Neuronal stem cell (in vitro differentiated cells): ENCODE data around the gene NARS2.

Source experiments
- DNase-seq: peaks from one replicate; pipeline ENCODE4 v3.0.0-alpha.2; 2013; ENCODE audit warnings: low spot score
- H2AFZ ChIP-seq: one replicate; pipeline ENCODE4 v1.6.1; 2013; ENCODE audit warnings: mild to moderate bottlenecking, low read length, inconsistent platforms
- H2AK5ac ChIP-seq: 2 replicates; pipeline ENCODE4 v1.6.1; 2013; ENCODE audit warnings: low read depth, mild to moderate bottlenecking, inconsistent platforms, low read length, moderate library complexity, mixed read lengths
- H2BK120ac ChIP-seq: 2 replicates; pipeline ENCODE4 v1.6.1; 2013; ENCODE audit warnings: low read depth, mild to moderate bottlenecking, inconsistent platforms, low read length, moderate library complexity, mixed read lengths
- H2BK12ac ChIP-seq: one replicate; pipeline ENCODE4 v1.6.1; 2013; ENCODE audit warnings: low read length, inconsistent platforms
- H2BK15ac ChIP-seq: 2 replicates; pipeline ENCODE4 v1.6.1; 2013; ENCODE audit warnings: mild to moderate bottlenecking, low read length, inconsistent platforms, mixed read lengths
- H2BK5ac ChIP-seq: one replicate; pipeline ENCODE4 v1.6.1; 2013; ENCODE audit warnings: inconsistent platforms, mild to moderate bottlenecking, low read length, moderate library complexity
- H3K14ac ChIP-seq: one replicate; pipeline ENCODE4 v1.6.1; 2013; ENCODE audit warnings: low read length, inconsistent platforms
- H3K18ac ChIP-seq: 2 replicates; pipeline ENCODE4 v1.6.1; 2013; ENCODE audit warnings: low read length, inconsistent platforms
- H3K23ac ChIP-seq: 2 replicates; pipeline ENCODE4 v1.6.1; 2013; ENCODE audit warnings: low read depth, mild to moderate bottlenecking, mixed read lengths, low read length, inconsistent platforms; ENCODE audit not compliant: poor library complexity
- H3K27ac ChIP-seq: replicated peaks from 3 replicates; pipeline ENCODE4 v1.5.1; 2013; ENCODE audit warnings: low read length, inconsistent platforms
- H3K27me3 ChIP-seq, 3 experiments: 2 replicates each; pipeline ENCODE4 v1.6.1; 2013; ENCODE audit warnings: low read length in 3 of 3, mild to moderate bottlenecking in 2 of 3, inconsistent platforms in 1 of 3, low read depth in 1 of 3, mixed read lengths in 1 of 3, moderate library complexity in 1 of 3; ENCODE audit not compliant: control insufficient read depth in 3 of 3, insufficient read depth in 3 of 3
- H3K36me3 ChIP-seq, 2 donors: replicated peaks in 1 of 2; 2 replicates each; pipeline ENCODE4 v1.6.1; 2013; ENCODE audit warnings: low read length in 2 of 2; ENCODE audit not compliant: control insufficient read depth in 2 of 2, insufficient read depth in 2 of 2
- H3K4ac ChIP-seq: 2 replicates; pipeline ENCODE4 v1.6.1; 2013; ENCODE audit warnings: inconsistent platforms, mild to moderate bottlenecking, low read length, moderate library complexity
- H3K4me1 ChIP-seq, 2 donors: 1 replicate in 1 of 2; 2 replicates in 1 of 2; pipeline ENCODE4 v1.6.1; 2013; ENCODE audit warnings: low read length in 2 of 2, low read depth in 1 of 2; ENCODE audit not compliant: control insufficient read depth in 2 of 2, insufficient read depth in 1 of 2
- H3K4me2 ChIP-seq: one replicate; pipeline ENCODE4 v1.6.1; 2013; ENCODE audit warnings: mild to moderate bottlenecking, low read length, inconsistent platforms; ENCODE audit not compliant: insufficient read depth, poor library complexity, severe bottlenecking
- H3K4me3 ChIP-seq, 2 donors: 2 replicates each; pipeline ENCODE4 v1.5.1; 2013; ENCODE audit warnings: low read length in 2 of 2, mild to moderate bottlenecking in 2 of 2, inconsistent platforms in 1 of 2, moderate library complexity in 1 of 2
- H3K79me1 ChIP-seq: one replicate; pipeline ENCODE4 v1.6.1; 2013; ENCODE audit warnings: low read depth, mild to moderate bottlenecking, inconsistent platforms, low read length, moderate library complexity
- H3K9ac ChIP-seq: one replicate; pipeline ENCODE4 v1.6.1; 2013; ENCODE audit warnings: mild to moderate bottlenecking, low read depth, low read length, inconsistent platforms; ENCODE audit not compliant: poor library complexity
- H3K9me3 ChIP-seq, 2 donors: replicated peaks in 1 of 2; 2 replicates each; pipeline versions ENCODE3 to v1.6.1; 2013; ENCODE audit warnings: low read length in 2 of 2, mild to moderate bottlenecking in 2 of 2, inconsistent platforms in 1 of 2, low read depth in 1 of 2, mixed read lengths in 1 of 2, moderate library complexity in 1 of 2; ENCODE audit not compliant: control insufficient read depth in 2 of 2, insufficient read depth in 1 of 2
- H4K8ac ChIP-seq: one replicate; pipeline ENCODE4 v1.6.1; 2013; ENCODE audit warnings: low read depth, mild to moderate bottlenecking, inconsistent platforms, low read length, moderate library complexity
- H4K91ac ChIP-seq: one replicate; pipeline ENCODE4 v1.6.1; 2013; ENCODE audit warnings: low read length, low read depth, mild to moderate bottlenecking, inconsistent platforms; ENCODE audit not compliant: poor library complexity
- WGBS, 2 donors: extraction: QIAGEN DNeasy Blood & Tissue Kit; methylation state at CpG; one replicate each; pipeline ENCODE4 v1.1.7; 2013; ENCODE audit warnings: missing lambda C conversion rate in 2 of 2, mixed read lengths in 1 of 2; ENCODE audit not compliant: insufficient read length in 2 of 2, insufficient replicate concordance in 1 of 2; ENCODE audit errors: extremely low coverage in 2 of 2; 5-methylcytosine and 5-hydroxymethylcytosine counted together

Gene NARS2

DNA sequence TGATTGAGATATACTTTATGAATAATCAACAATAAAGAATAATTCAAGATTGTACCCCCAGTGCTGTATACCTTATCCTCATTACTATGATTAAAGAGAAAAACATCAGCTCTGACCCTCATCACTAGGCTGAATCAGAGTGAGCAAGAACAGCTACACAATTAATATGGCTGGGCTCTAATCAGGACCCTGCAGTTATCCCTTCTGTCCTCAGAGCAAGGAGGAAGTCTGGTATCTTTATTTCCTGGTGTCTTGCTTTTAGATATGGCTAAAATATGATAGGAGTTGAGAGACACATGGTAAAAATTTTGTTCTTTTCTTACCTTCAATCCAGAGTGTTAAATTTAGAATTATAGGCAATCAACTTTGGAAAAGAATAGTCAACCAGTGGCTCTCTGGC is 128.5 kb downstream of the NARS2 start:
- DNase-seq: no peak
- Histone ChIP-seq H3K27me3 (no peaks in the 10 kb centered on the region), H3K4ac (no peak overlapping the region)

DNA sequence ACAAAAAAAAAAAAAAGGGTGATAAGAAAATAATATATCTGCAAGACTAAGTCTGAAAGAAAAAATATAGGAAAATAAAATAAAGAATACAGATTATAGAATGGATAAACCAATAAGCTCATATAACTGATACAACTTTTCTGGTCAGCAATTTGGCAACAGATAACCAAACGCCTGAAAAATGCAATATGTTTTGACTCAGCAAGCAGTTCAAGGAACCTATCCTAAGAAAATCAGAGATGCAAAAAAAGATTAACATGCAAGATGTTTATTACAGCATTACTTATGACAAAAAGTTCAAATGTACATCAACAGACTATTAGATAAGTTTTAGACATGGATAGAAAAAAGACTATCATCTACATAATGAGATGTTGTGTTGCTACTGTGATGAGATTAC is 129.9 kb downstream of the NARS2 start:
- Histone ChIP-seq H3K79me1 (no peaks in the 10 kb centered on the region), H3K4ac (no peak overlapping the region), H2AFZ (no peak overlapping the region), H3K4me3 (no peak overlapping the region), H4K91ac (no peak overlapping the region), H3K14ac (no peak overlapping the region), H2BK12ac (no peak overlapping the region), H2BK120ac (no peak overlapping the region), H3K4me2 (no peak overlapping the region), H3K9me3 (no peaks in the 10 kb centered on the region), H2BK15ac (no peak overlapping the region), H3K23ac (no peak overlapping the region), H3K36me3 (peaks cover 5 to 35% of the 10 kb centered on the region in 2 donors), H3K4me1 (no peaks in the 10 kb centered on the region), H3K9ac (no peak overlapping the region), H2AK5ac (no peak overlapping the region), H2BK5ac (no peak overlapping the region), H4K8ac (no peak overlapping the region), H3K27me3 (no peaks in the 10 kb centered on the region), H3K27ac (no peak overlapping the region), H3K18ac (no peak overlapping the region)
- DNase-seq: no peak
- WGBS, 2 donors: no CpG with 5 or more reads among the region's 1 CpG

More for the DNA sequence above, 128.5 kb downstream of the NARS2 start:
- Histone ChIP-seq H3K36me3 (peaks cover 5 to 30% of the 10 kb centered on the region in 2 donors), H3K14ac (no peak overlapping the region), H4K91ac (no peak overlapping the region), H3K4me3 (no peak overlapping the region), H2BK5ac (no peak overlapping the region), H3K4me2 (no peak overlapping the region), H2BK15ac (no peak overlapping the region), H2AK5ac (no peak overlapping the region), H2BK12ac (no peak overlapping the region), H2AFZ (no peak overlapping the region), H3K79me1 (no peaks in the 10 kb centered on the region), H3K18ac (no peak overlapping the region), H3K9ac (no peak overlapping the region), H3K9me3 (no peaks in the 10 kb centered on the region), H2BK120ac (no peak overlapping the region), H3K23ac (no peak overlapping the region), H4K8ac (no peak overlapping the region), H3K27ac (no peak overlapping the region), H3K4me1 (no peaks in the 10 kb centered on the region)

DNA sequence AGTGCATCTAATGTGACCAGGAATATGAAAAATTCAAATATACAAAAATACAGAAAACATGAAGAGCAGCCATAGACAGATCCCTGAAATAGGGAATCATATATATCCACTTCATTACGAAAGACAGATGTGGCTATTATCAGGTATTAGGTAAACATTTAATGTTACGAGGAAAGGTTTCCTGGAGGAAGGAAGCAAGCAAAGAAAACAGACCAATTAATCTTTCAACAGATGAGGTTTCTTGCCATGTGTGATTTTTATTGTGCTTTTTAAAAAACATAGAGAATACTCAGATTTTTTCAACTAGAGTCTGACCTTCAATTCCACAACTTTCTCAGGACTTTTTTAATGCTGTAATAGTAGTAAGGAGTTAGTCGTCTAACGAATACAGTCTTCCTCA is 132.7 kb downstream of the NARS2 start:
- Histone ChIP-seq H3K9ac (no peak overlapping the region), H3K9me3 (no peaks in the 10 kb centered on the region), H2BK120ac (no peak overlapping the region), H4K91ac (no peak overlapping the region), H3K4me2 (no peak overlapping the region), H2AFZ (no peak overlapping the region), H3K4ac (no peak overlapping the region), H3K4me1 (no peaks in the 10 kb centered on the region), H4K8ac (no peak overlapping the region), H2BK5ac (no peak overlapping the region), H3K14ac (no peak overlapping the region), H3K36me3 (peaks cover 3 to 39% of the 10 kb centered on the region in 2 donors), H3K27ac (no peak overlapping the region), H3K27me3 (no peaks in the 10 kb centered on the region), H3K4me3 (no peak overlapping the region), H3K23ac (no peak overlapping the region), H3K79me1 (no peaks in the 10 kb centered on the region), H2AK5ac (no peak overlapping the region), H2BK12ac (no peak overlapping the region), H2BK15ac (no peak overlapping the region), H3K18ac (no peak overlapping the region)
- WGBS, 2 donors: no CpG with 5 or more reads among the region's 4 CpGs
- DNase-seq: no peak

DNA sequence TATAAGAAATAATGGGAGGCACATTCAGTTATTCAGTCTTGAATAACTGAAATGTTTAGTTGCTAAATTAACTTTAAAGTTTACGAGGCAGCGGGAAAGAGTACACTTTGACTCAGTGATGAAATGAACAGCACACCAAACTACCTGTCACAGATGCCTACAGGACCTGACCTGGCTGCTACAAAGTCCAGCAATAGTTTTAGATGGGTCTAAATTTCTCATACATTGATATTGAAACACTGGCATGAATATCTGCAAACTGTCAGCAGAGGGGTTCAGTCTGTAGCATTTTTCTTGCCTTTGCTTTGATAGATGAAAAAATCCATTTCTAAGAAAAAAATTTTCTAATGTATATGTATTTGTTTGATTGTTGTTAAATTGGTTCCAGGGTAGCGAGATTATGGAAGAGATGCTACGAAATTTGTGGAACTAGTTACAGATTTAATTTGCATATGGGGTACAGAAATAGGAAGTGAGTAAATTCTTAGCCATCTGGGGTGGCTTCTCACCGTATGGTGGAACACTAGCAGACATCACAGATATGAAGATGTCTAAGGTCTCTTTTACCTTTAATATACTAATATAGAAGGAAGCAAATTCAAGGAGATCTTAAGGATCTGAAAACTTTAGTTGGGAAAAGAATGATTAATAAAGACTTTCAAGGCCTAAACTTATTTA is 136.2 kb downstream of the NARS2 start:
- no peaks in the 10 kb centered on the region for H3K79me1 ChIP-seq
- H3K36me3 ChIP-seq: peaks cover 4 to 34% of the 10 kb centered on the region in 2 donors
- no peak overlapping the region for H3K4me3 ChIP-seq
- no peak overlapping the region for H3K23ac ChIP-seq
- H2BK5ac ChIP-seq: no peak overlapping the region
- DNase-seq: no peak
- H2BK12ac ChIP-seq: no peak overlapping the region
- H2BK120ac ChIP-seq: no peak overlapping the region
- WGBS, 2 donors: 100% methylated on average over 2 of the region's 5 CpGs; no CpG with 5 or more reads in 1 of the 2 donors
- no peak overlapping the region for H4K8ac ChIP-seq
- no peak overlapping the region for H4K91ac ChIP-seq
- no peak overlapping the region for H3K4ac ChIP-seq
- H3K27ac ChIP-seq: no peak overlapping the region
- no peak overlapping the region for H3K9ac ChIP-seq
- no peak overlapping the region for H3K14ac ChIP-seq
- no peak overlapping the region for H2AFZ ChIP-seq
- H2AK5ac ChIP-seq: no peak overlapping the region
- H3K4me1 ChIP-seq: no peaks in the 10 kb centered on the region
- no peak overlapping the region for H3K18ac ChIP-seq
- H3K4me2 ChIP-seq: no peak overlapping the region
- H3K27me3 ChIP-seq: no peaks in the 10 kb centered on the region
- H2BK15ac ChIP-seq: no peak overlapping the region
- H3K9me3 ChIP-seq: no peaks in the 10 kb centered on the region
